HCEC 1CT (cell line): Measurements from ENCODE around the gene MLYCD.

Source experiments
- DNase-seq: peaks from one replicate; pipeline ENCODE4 v3.0.0-alpha.2; 2017

The MLYCD gene

GRCh38 chr16:83972256-83973008 is 73.5 kb downstream of the MLYCD start:
- DNase-seq: no peak

- no peak for DNase-seq
Measured at GRCh38 chr16:83973077-83973476, 74.2 kb downstream of the MLYCD start.

DNA sequence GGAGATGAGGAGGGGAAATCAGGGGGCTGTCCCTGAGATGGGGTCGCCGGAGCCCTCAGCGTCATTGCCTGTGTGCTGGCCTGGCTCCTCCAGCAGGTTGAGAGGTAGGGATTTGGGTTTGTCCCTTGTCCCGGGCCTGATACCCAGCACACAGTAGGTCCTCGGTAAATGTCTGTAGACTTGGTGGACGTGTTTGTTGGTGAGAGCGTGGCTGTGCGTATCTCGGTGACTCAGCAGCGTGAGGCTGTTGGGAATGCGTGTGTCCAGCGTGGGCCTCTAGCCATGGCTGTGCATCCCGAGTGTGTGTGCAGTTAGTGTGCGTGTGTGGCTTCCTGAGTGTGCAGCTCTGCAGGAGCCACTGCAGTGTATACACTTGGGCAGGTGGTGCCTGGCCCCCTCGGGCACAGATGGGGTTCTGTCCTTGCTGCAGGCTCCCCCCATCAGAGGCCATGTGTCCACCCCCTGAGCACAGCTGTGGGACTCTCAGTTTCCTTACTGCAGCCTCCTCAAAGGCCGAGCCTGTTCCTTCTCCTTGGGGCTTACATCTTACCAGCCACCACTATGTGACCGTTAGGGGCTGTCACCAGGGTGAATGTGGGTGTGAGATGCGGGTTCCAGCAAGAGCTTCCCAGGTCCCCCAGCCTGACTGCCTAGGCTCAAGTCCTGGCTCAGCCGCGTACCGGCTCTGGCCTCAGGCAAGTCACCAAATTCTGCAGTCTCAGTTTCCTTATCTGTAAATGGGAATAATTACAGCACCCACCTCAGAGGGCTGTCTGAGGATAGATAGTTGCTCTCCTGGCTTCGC is 74.9 kb downstream of the MLYCD start:
- DNase-seq: no peak

DNA sequence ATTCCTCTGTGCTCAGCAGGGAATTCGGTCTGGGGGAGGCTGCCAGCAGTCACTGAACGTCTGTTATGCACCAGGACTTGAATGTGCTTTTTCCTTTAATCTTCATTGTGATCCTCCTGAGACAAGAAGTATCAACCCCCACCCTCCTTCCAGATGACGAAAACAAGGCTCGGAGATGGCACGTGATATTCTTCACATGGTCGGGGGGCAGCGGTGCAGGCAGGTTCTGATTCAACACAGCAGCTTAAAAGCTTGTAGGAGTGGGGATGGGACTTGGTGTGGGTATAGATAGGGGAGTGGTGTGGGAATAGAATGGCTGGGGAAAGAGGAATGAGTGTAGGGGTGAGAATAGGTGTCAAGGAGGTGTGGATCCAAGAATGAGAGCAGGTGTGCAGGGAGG is 75.6 kb downstream of the MLYCD start:
- no peak for DNase-seq

GRCh38 chr16:83975590-83976260 is 76.8 kb downstream of the MLYCD start:
- no peak for DNase-seq
